Measurements from ENCODE around the gene TEX55. TPM values are rescaled to one million over a fixed set of nuclear protein-coding genes. Genes with fewer than 3 reads are reported as not detected.
"Not testable (repeated sequence)": the region's sequence is repeated elsewhere in the genome, so short reads cannot be mapped to it uniquely, and the experiment has no call there.

Gene TEX55
- polyA plus RNA-seq (2013, experiment 1 of 4): not detected
- polyA plus RNA-seq (2013, experiment 2 of 4): not detected
- polyA plus RNA-seq (2013, experiment 3 of 4): not detected
- polyA plus RNA-seq (2013, experiment 4 of 4): not detected

DNA sequence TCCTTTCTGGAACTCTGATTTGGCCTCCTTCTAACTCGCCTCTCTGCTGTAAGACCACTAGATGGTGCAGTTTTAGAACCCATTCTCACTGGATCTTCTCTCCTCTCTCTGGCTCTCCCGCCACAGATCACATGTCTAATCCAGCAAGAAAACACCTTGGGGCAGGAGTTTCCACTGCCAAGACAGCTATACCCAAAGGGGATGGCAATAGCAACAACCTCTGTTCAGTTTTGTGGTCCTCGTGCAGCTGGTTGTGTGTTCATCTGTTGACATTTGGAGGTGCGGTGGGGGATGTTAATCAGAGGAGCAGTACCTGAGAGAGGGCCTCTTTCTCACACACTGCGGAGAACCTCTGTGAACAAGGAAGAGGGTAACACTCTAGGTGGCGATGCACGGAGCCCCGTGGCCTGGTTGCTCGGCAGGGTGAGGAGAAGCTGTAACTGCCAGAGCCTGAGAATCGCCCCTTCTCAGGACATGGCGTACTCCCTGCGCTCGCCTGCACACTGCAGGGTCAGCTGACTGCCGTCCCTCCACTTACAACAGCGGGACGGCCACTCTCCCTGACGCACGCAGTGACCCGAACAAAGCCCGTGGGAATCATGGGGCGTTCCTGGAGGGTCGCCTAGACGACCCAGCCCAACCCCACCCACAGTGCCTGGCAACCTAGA lies at the start of gene TEX55:
TSS of gene TEX55 (plus strand) at position 666 of the 668 bp plus-strand sequence. CDS start 25 bp downstream, outside the sequence.
- no peak within 1 kb of the TSS for H3K4me3 ChIP-seq (ENCODE audit: insufficient read depth, low read depth, low read length)
- no peaks in the 10 kb centered on the region for H3K36me3 ChIP-seq (ENCODE audit: control insufficient read depth, insufficient read depth, low read length)
- H3K27ac ChIP-seq (ENCODE audit: insufficient read depth, low read depth, low read length, poor library complexity, severe bottlenecking): no peak within 1 kb of the TSS
- no peaks in the 10 kb centered on the region for H3K4me1 ChIP-seq (ENCODE audit: control insufficient read depth, insufficient read depth, low read length)
- WGBS, 2 experiments: 83 to 84% methylated on average over 23 of the region's 23 CpGs
- H3K9me3 ChIP-seq (ENCODE audit: control insufficient read depth, low read length): no peaks in the 10 kb centered on the region
- H3K27me3 ChIP-seq (ENCODE audit: control insufficient read depth, insufficient read depth, low read length, poor library complexity, severe bottlenecking): no peaks in the 10 kb centered on the region

DNA sequence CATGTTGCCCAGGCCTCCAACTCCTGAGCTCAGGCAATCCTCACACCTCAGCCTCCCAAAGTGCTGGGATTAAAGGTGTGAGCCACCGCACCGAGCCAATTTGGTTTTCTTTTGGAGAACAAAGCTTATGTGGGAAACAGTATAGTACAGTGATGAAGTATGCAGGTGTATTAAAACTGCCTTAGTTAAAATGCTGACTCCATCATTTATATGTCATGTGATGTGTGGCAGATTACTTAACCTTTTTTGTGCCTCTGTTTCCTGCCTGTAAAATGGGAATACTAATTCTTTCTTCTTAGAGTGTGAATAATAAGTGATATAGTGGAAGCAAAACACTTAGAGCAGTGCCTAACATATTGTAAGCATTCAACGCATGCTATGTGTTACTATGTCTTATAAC lies 48.0 kb upstream of the TEX55 start:
- Histone ChIP-seq H3K27ac (ENCODE audit: insufficient read depth, low read depth, low read length, poor library complexity, severe bottlenecking) (no peak overlapping the region), H3K4me1 (ENCODE audit: control insufficient read depth, insufficient read depth, low read length) (no peaks in the 10 kb centered on the region), H3K36me3 (ENCODE audit: control insufficient read depth, insufficient read depth, low read length) (no peaks in the 10 kb centered on the region), H3K9me3 (ENCODE audit: control insufficient read depth, low read length) (no peaks in the 10 kb centered on the region), H3K27me3 (ENCODE audit: control insufficient read depth, insufficient read depth, low read length, poor library complexity, severe bottlenecking) (no peaks in the 10 kb centered on the region), H3K4me3 (ENCODE audit: insufficient read depth, low read depth, low read length) (no peak overlapping the region)
- WGBS, 2 experiments: 93 to 95% methylated on average over 2 to 3 of the region's 3 CpGs

DNA sequence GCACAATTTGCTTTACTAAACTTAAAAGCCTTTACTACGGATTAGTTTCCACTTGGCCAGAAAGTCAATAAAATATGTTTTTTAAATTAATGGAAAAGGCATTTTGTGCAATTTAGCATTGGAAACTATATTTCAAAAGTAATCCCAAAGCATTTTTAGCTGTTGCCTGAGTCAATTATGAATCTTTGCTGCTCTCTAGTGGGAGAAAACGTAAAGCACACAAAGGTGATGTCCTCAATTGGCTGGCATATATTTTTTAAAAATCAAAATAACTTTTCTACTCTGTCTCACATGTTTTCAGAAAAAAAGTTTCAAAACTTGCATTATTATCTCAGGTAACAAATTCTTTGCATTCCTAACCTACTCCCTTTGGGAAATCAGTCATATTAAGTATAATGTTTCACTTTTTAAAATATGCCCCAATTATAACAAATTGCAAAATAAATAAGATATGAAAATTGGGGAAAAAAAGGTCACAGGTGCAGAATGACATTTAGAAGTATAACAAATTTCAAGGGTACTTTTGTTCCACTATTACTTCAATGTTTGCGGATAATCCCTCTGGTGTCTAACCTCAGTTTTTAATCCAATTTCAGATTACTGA lies 47.2 kb upstream of the TEX55 start:
- 30 to 46% methylated on average over 2 to 3 of the region's 3 CpGs for WGBS, 2 experiments
- H3K4me1 ChIP-seq (ENCODE audit: control insufficient read depth, insufficient read depth, low read length): no peaks in the 10 kb centered on the region

DNA sequence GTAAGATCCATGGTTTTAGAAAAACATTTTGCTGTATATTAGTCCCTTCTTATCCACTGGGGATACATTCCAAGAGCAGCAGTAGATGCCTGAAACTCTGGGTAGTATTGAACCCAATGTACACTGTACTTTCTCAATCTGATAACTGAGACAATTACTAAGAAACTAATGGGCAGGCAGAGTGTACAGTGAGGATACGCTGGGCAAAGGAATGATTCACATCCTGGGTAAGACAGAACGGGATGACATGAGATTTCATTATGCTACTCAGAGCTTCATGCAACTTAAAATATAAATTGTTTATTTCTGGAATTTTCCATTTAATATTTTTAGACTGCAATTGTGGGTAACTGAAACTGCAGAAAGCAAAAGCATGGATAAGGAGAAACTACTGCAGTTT lies 46.2 kb upstream of the TEX55 start:
- H3K27me3 ChIP-seq (ENCODE audit: control insufficient read depth, insufficient read depth, low read length, poor library complexity, severe bottlenecking): no peaks in the 10 kb centered on the region
- no peak overlapping the region for H3K27ac ChIP-seq (ENCODE audit: insufficient read depth, low read depth, low read length, poor library complexity, severe bottlenecking)
- 87 to 100% methylated on average over 2 of the region's 2 CpGs for WGBS, 2 experiments
- H3K4me3 ChIP-seq (ENCODE audit: insufficient read depth, low read depth, low read length): no peak overlapping the region
- no peaks in the 10 kb centered on the region for H3K9me3 ChIP-seq (ENCODE audit: control insufficient read depth, low read length)
- no peaks in the 10 kb centered on the region for H3K4me1 ChIP-seq (ENCODE audit: control insufficient read depth, insufficient read depth, low read length)
- no peaks in the 10 kb centered on the region for H3K36me3 ChIP-seq (ENCODE audit: control insufficient read depth, insufficient read depth, low read length)

More for the DNA sequence above, 47.2 kb upstream of the TEX55 start:
- no peaks in the 10 kb centered on the region for H3K27me3 ChIP-seq (ENCODE audit: control insufficient read depth, insufficient read depth, low read length, poor library complexity, severe bottlenecking)
- H3K9me3 ChIP-seq (ENCODE audit: control insufficient read depth, low read length): no peaks in the 10 kb centered on the region
- no peak overlapping the region for H3K27ac ChIP-seq (ENCODE audit: insufficient read depth, low read depth, low read length, poor library complexity, severe bottlenecking)
- no peaks in the 10 kb centered on the region for H3K36me3 ChIP-seq (ENCODE audit: control insufficient read depth, insufficient read depth, low read length)
- H3K4me3 ChIP-seq (ENCODE audit: insufficient read depth, low read depth, low read length): no peak overlapping the region

DNA sequence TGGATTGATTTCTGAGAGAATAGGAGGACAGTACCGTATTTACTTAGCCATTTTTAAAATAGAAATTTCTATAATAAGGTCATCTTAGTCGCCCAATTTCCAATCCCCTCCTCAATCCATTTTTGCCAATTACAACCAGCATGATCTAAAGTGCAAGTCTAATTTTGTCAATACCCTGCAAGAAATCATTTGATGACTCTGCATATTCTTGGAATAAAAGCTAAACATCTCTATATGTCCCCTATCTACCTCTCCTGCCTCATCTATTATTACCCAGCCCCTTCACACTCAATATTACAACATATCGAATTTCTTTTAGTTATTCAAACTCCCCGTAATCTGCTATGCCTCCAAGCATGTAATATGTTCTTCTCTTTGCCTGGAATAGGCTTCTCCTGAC lies 41.9 kb upstream of the TEX55 start:
- Histone ChIP-seq H3K4me3 (ENCODE audit: insufficient read depth, low read depth, low read length) (no peak overlapping the region), H3K36me3 (ENCODE audit: control insufficient read depth, insufficient read depth, low read length) (no peaks in the 10 kb centered on the region), H3K27ac (ENCODE audit: insufficient read depth, low read depth, low read length, poor library complexity, severe bottlenecking) (no peak overlapping the region), H3K27me3 (ENCODE audit: control insufficient read depth, insufficient read depth, low read length, poor library complexity, severe bottlenecking) (no peaks in the 10 kb centered on the region), H3K4me1 (ENCODE audit: control insufficient read depth, insufficient read depth, low read length) (no peaks in the 10 kb centered on the region), H3K9me3 (ENCODE audit: control insufficient read depth, low read length) (no peaks in the 10 kb centered on the region)
- WGBS, 2 experiments: 92 to 93% methylated on average over 4 of the region's 4 CpGs

DNA sequence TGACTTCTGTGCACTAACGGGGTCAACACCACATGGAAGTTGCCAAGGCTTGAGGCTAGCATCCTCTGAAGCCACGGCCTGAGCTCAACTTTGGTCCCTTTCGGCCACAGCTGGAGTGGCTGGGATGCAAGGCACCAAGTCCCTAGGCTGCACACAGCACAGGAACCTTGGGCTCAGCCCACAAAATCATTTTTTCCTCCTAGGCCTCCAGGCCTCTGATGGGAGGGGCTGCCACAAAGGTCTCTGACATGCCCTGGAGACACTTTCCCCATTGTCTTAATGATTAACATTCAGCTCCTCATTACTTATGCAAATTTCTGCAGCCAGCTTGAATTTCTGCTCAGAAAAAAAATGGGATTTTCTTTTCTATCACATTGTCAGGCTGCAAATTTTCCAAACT lies 27.6 kb upstream of the TEX55 start:
- H3K4me3 ChIP-seq (ENCODE audit: insufficient read depth, low read depth, low read length); H3K36me3 ChIP-seq (ENCODE audit: control insufficient read depth, insufficient read depth, low read length); H3K27ac ChIP-seq (ENCODE audit: insufficient read depth, low read depth, low read length, poor library complexity, severe bottlenecking); H3K27me3 ChIP-seq (ENCODE audit: control insufficient read depth, insufficient read depth, low read length, poor library complexity, severe bottlenecking); H3K9me3 ChIP-seq (ENCODE audit: control insufficient read depth, low read length); H3K4me1 ChIP-seq (ENCODE audit: control insufficient read depth, insufficient read depth, low read length): not testable (repeated sequence)
- WGBS, 2 experiments: 71 to 79% methylated on average over 3 of the region's 3 CpGs

DNA sequence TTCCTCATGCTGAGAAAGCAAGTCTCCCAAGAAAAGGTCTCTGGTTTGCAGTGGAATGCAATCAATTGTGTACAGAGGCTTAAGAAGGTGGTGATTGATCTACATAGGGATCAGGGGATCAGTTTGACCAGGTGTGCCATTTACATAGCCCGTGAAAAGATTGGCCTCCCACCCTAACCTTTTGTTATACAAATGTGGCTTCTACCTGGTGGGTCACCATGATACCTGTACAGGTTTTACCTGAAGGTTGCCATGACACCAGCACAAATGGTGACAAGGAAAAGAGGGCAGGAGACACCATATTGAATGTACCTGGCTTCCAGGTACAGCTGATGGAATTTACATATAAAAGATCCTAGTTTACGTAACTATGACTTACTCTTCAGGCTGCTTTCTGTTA lies 25.5 kb upstream of the TEX55 start:
- Histone ChIP-seq H3K27ac (ENCODE audit: insufficient read depth, low read depth, low read length, poor library complexity, severe bottlenecking) (no peak overlapping the region), H3K4me3 (ENCODE audit: insufficient read depth, low read depth, low read length) (no peak overlapping the region), H3K9me3 (ENCODE audit: control insufficient read depth, low read length) (peaks cover 5% of the 10 kb centered on the region), H3K4me1 (ENCODE audit: control insufficient read depth, insufficient read depth, low read length) (no peaks in the 10 kb centered on the region), H3K36me3 (ENCODE audit: control insufficient read depth, insufficient read depth, low read length) (no peaks in the 10 kb centered on the region), H3K27me3 (ENCODE audit: control insufficient read depth, insufficient read depth, low read length, poor library complexity, severe bottlenecking) (no peaks in the 10 kb centered on the region)
- WGBS, 2 experiments: 78 to 89% methylated on average over 1 to 2 of the region's 2 CpGs

DNA sequence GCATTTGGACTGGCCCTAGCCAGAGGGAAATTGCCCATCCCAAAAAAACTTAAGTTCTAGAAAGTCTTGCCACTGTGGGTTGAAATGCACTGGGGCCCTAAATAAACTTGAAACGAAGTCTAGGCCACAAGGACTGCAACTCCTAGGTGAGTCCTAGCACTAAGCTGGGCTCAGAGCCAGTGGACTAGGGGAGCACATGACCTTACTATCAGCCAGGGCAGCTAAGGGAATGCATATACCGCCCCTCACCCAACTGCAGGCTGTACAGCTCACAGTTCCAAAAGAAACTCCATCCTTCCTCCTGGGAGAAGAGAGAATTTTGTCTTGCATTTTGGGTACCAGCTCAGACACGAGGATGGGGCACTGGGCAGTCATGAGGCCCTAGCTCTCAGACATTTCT lies 23.6 kb upstream of the TEX55 start:
- Histone ChIP-seq H3K4me3 (ENCODE audit: insufficient read depth, low read depth, low read length) (no peak overlapping the region), H3K27me3 (ENCODE audit: control insufficient read depth, insufficient read depth, low read length, poor library complexity, severe bottlenecking) (no peaks in the 10 kb centered on the region), H3K9me3 (ENCODE audit: control insufficient read depth, low read length) (peaks cover 2% of the 10 kb centered on the region), H3K27ac (ENCODE audit: insufficient read depth, low read depth, low read length, poor library complexity, severe bottlenecking) (no peak overlapping the region), H3K36me3 (ENCODE audit: control insufficient read depth, insufficient read depth, low read length) (no peaks in the 10 kb centered on the region), H3K4me1 (ENCODE audit: control insufficient read depth, insufficient read depth, low read length) (no peaks in the 10 kb centered on the region)
- 58 to 60% methylated on average over 3 of the region's 3 CpGs for WGBS, 2 experiments

DNA sequence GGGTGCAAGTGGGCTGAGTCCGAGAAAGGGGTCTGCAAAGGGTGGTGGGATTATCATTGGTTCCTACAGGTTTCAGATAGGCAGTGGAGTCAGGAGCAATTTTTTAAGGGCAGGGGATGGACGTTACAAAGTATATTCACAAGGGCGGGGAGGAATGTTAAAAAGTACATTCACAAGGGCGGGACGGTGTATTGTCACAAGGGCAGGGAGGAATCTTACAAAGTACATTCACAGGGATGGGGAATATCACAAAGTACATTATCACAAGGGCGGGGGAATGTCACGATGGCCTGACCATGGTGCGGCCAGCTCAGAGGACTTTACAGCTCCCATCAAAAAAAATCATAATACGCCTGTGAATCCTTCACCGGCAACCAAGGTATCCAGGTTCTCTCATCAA lies 20.6 kb upstream of the TEX55 start:
- Histone ChIP-seq H3K9me3 (ENCODE audit: control insufficient read depth, low read length) (no peaks in the 10 kb centered on the region), H3K4me1 (ENCODE audit: control insufficient read depth, insufficient read depth, low read length) (no peaks in the 10 kb centered on the region), H3K36me3 (ENCODE audit: control insufficient read depth, insufficient read depth, low read length) (no peaks in the 10 kb centered on the region), H3K27ac (ENCODE audit: insufficient read depth, low read depth, low read length, poor library complexity, severe bottlenecking) (no peak overlapping the region), H3K4me3 (ENCODE audit: insufficient read depth, low read depth, low read length) (no peak overlapping the region), H3K27me3 (ENCODE audit: control insufficient read depth, insufficient read depth, low read length, poor library complexity, severe bottlenecking) (no peaks in the 10 kb centered on the region)
- 94 to 96% methylated on average over 10 of the region's 10 CpGs for WGBS, 2 experiments

DNA sequence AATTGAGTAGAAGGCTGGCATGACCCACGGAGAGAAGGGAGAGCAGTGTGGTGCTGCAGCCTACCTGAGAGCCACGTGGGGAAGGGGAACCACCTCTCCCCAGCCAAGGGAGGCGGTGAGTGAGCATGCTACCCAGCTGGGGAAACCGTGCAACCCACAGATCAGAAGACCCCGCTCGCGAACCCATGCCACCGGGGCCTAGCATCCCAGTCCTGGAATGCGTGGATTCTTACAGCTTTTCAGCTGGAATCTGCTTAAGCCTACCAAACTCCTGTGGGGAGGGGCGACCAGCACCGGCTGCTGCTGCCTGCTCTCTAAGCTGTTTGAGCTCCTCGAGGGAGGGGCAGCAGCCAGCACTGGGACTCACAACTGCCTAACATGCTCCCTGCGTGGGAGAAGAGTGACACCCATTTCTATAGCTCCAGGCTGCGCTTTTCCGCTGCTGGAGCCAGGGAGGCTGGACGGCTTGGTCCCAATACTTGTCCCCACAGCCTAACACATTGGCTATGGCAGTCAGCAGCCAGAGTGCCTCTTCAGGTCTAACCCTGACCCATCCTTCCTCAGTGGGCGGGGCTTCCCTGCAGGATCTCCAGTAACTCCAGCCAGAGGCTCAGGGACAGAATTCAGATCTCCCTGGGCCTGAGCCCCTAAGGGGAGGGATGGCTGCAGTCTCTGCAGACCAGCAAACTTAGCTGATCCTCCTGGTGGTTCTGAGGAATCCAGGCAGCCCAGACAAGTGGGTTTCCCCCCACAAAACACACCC lies 20.0 kb upstream of the TEX55 start:
- no peak overlapping the region for H3K4me3 ChIP-seq (ENCODE audit: insufficient read depth, low read depth, low read length)
- H3K9me3 ChIP-seq (ENCODE audit: control insufficient read depth, low read length): no peaks in the 10 kb centered on the region
- H3K27ac ChIP-seq (ENCODE audit: insufficient read depth, low read depth, low read length, poor library complexity, severe bottlenecking): no peak overlapping the region
- no peaks in the 10 kb centered on the region for H3K4me1 ChIP-seq (ENCODE audit: control insufficient read depth, insufficient read depth, low read length)
- H3K27me3 ChIP-seq (ENCODE audit: control insufficient read depth, insufficient read depth, low read length, poor library complexity, severe bottlenecking): no peaks in the 10 kb centered on the region
- H3K36me3 ChIP-seq (ENCODE audit: control insufficient read depth, insufficient read depth, low read length): no peaks in the 10 kb centered on the region
- 82 to 85% methylated on average over 17 of the region's 17 CpGs for WGBS, 2 experiments
